ENCODE data around the gene PLAAT3.
"Not testable (repeated sequence)": the region's sequence is repeated elsewhere in the genome, so short reads cannot be mapped to it uniquely, and the experiment has no call there.

PLAAT3 gene

GRCh38 chr11:63528729-63529278, 85.4 kb downstream of the PLAAT3 start:
- not testable (repeated sequence) for H3K9me3 ChIP-seq (ENCODE audit: control insufficient read depth, low read length); H3K27ac ChIP-seq (ENCODE audit: low read depth, low read length, severe bottlenecking); H3K4me3 ChIP-seq (ENCODE audit: extremely low read depth, insufficient read depth, low read length, poor library complexity, severe bottlenecking); H3K36me3 ChIP-seq (ENCODE audit: control insufficient read depth, insufficient read depth, low read length)
- 31 to 35% methylated on average over 1 of the region's 3 CpGs for WGBS, 2 experiments (ENCODE audit: insufficient coverage in 2 of 2)
- H3K4me1 ChIP-seq (ENCODE audit: control insufficient read depth, insufficient read depth, low read length, poor library complexity, severe bottlenecking) = peaks cover 16% of the 10 kb centered on the region

- H3K4me3 ChIP-seq (ENCODE audit: extremely low read depth, insufficient read depth, low read length, poor library complexity, severe bottlenecking) = not testable (repeated sequence)
- Histone ChIP-seq H3K9me3 (ENCODE audit: control insufficient read depth, low read length) (peaks cover 11% of the 10 kb centered on the region), H3K4me1 (ENCODE audit: control insufficient read depth, insufficient read depth, low read length, poor library complexity, severe bottlenecking) (peaks cover 14% of the 10 kb centered on the region)
Observed at GRCh38 chr11:63528156-63528555, 86.1 kb downstream of the PLAAT3 start.

GRCh38 chr11:63527667-63528066, 86.6 kb downstream of the PLAAT3 start:
- H3K36me3 ChIP-seq (ENCODE audit: control insufficient read depth, insufficient read depth, low read length) = no peaks in the 10 kb centered on the region
- H3K4me1 ChIP-seq (ENCODE audit: control insufficient read depth, insufficient read depth, low read length, poor library complexity, severe bottlenecking) = peaks cover 9% of the 10 kb centered on the region
- 100% methylated on average over 1 of the region's 2 CpGs for WGBS, 2 experiments (ENCODE audit: insufficient coverage in 2 of 2)
- H3K27ac ChIP-seq (ENCODE audit: low read depth, low read length, severe bottlenecking) = no peak overlapping the region
- H3K9me3 ChIP-seq (ENCODE audit: control insufficient read depth, low read length) = peaks cover 15% of the 10 kb centered on the region
- H3K4me3 ChIP-seq (ENCODE audit: extremely low read depth, insufficient read depth, low read length, poor library complexity, severe bottlenecking) = no peak overlapping the region

More at GRCh38 chr11:63528156-63528555, 86.1 kb downstream of the PLAAT3 start:
- 54% methylated on average over 3 of the region's 11 CpGs; no CpG with 5 or more reads in 1 of the 2 experiments for WGBS, 2 experiments (ENCODE audit: insufficient coverage in 2 of 2)
- not testable (repeated sequence) for H3K27ac ChIP-seq (ENCODE audit: low read depth, low read length, severe bottlenecking); H3K36me3 ChIP-seq (ENCODE audit: control insufficient read depth, insufficient read depth, low read length)
